NCI-H2107 (cell line): ENCODE measurements around the gene GPN2.
"Not testable (repeated sequence)": the region's sequence is repeated elsewhere in the genome, so short reads cannot be mapped to it uniquely, and the experiment has no call there.

Experiments used
- DNase-seq: peaks from one replicate; lab custom pipeline; 2025; lab: John Stamatoyannopoulos, UW

GPN2 gene

GRCh38 chr1:26900815-26901511, 10.9 kb upstream of the GPN2 start:
- DNase-seq = no peak

DNA sequence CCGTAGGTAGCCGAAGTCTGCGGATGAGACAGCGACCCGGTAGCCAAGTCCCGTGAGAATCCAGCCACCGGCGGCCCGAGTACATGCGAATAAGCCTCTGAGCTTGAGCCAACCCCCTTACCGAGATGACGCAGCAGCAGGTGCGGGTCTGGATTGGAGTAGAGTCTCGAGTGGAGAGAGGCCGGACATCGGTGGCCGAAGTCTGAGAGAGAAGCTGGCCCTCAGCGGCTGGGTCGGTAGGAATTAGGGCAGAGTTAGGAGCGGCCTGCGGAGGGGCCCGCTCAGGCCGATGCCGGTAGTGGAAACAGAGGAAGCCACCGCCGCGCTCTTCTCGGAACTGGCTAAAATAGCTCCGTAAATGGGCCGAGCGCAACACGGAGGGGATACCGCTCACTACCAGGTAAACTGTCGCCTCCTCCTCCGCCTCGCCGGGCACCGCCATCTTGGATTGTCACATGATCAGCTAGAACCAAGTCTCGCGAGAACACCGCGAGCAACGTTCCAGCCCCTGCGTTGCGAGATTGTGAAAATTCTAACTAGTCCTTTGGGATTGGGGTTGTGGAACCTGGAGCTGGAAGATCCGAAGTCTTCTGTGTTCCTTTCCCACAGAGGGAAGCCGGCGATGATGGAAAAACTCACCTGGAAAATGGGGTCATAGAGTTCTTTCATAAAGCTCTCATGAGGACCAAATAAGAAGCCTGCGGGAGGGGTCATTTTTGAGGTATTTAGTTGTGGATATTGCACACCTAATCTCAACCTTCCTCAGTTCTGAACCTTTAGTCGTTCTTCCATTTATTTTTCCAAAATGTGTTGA, 10.1 kb upstream of the GPN2 start, which contains the start of gene GPATCH3:
GPATCH3 (minus strand) TSS at position 467 of the 814 bp plus-strand sequence; CDS start at position 442, 25 bp downstream.
- peak; percentile 96 for DNase-seq

DNA sequence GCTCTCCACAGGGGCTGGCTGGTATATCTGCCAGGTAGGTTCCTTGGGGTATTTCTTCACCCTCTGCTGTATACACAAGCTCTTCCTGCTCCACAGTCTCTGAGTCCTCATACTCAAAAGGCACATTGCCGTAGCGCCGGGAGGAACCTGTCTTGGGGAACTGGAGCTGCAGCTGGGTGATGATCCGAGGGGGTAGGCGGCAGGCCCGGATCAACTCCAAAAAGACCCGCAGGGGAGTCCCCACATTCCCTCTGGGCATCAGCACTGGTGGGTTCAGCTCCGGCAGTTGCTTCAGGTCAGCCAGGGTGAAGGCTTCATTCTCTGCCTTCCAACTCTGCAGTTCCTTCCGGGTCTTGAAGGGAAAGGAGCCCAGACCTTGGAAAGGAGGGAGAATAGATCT, 7.3 kb upstream of the GPN2 start:
- no peak for DNase-seq

- DNase-seq = no peak
Observed at GRCh38 chr1:26894263-26894662, 4.2 kb upstream of the GPN2 start.

DNA sequence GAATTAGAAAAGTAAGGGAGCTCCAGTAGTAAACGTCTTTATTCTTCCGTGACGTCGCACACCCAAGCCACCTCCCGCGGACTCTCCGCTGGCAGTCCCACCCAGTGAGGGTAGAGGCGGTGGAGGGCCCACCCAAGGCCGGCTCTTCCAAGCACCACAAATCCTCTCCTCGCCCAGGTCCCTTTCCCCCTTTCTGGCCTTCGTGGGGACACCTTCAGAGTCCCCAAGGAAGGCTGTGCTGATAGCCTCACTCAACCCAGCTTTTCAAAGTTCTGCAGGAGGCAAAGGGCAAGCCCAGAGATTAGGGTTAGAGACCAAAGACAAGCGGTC, 349 bp upstream of the GPN2 start:
- no peak for DNase-seq

DNA sequence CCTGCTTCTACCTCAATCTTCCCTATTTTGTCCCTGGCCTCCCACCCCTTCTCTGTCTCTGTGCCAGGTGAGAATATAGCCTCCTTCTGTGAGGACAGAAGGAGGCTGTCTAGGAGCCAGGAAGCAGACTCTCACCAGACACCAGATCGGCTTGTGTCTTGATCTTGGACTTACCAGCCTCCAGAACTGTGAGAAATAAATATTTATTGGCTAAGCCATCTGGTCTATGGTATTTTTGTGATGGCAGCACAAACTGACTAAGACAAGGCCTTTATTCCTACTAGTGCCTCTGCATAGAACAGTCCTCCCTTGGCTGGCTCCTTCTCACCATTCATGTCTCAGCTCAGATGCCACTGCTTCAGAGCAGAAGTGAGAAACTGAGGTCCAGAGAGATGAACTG, 1.9 kb downstream of the GPN2 start:
- no peak for DNase-seq

DNA sequence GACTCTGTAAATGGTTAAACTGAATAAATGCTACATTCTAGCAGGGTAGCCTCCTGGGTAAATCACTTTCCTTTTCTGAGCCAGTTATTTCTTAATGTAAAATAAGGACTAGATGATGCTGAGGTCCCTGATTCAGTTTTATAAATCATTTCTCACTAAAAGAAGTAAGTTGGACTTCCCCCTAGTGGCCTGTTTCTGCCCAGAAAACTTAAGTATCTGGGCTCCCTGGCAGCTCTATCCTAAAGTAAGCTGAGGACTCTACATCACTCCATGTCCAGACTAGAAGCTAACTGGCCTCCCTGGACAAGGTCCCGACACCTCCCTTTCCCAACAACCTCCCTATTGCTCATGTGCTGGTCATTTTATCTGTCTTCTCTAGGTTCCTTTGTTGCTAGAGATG, 3.0 kb downstream of the GPN2 start:
- no peak for DNase-seq

- DNase-seq = no peak
Observed at GRCh38 chr1:26882696-26883463, 7.2 kb downstream of the GPN2 start.

DNA sequence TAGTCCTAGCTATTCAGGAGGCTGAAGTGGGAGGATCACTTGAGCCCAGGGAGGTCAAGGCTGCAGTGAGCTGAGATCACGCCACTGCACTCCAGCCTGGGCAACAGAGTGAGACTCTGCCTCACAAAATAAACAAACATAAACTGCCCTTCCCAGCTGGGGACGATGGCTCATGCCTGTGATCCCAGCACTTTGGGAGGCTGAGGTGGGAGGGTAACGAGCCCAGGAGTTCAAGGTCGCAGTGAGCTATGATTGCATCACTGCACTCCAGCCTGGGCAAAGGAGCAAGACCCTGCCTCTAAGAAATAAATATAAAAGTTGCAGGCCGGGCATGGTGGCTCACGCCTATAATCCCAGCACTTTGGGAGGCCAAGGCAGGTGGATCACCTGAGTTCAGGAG, 8.5 kb downstream of the GPN2 start:
- not testable (repeated sequence) for DNase-seq

DNA sequence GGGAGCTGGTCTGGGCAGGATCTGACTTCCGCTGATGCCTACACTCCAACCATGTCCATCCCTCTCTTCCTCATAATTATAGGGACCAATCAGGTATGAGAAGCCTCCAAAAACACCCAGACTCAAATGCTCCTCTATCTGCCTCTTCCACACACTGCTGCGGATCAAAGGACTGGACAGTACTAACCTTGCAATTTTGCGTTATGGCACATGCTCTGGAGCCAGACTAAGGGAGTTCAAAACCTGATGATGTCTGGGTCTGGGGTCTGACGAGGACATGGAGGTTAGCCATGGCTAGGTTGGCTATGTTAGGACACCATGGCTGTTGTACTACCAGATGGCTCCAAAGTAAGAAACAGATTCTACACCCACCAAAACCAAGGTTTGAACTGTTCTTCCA, 10.3 kb downstream of the GPN2 start:
- no peak for DNase-seq

DNA sequence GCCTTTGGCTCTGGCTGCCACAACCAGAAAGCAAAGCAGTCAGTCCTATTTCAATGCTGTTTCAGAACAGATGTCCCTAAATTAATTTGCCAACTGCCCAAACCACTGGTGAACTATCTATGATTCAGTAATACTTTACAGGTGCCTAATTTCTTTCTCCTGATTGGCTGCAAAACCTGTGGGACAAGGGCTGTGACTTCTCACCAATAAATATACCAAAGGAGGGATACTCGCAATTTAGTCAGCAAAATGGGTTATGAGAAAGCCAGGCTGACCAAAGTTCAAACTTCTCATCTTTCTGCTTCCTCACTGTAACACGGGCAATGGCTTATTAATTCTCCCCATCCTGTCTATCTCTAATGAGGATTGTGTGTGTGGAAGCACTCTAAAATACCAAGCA, 12.8 kb downstream of the GPN2 start:
- DNase-seq = no peak

DNA sequence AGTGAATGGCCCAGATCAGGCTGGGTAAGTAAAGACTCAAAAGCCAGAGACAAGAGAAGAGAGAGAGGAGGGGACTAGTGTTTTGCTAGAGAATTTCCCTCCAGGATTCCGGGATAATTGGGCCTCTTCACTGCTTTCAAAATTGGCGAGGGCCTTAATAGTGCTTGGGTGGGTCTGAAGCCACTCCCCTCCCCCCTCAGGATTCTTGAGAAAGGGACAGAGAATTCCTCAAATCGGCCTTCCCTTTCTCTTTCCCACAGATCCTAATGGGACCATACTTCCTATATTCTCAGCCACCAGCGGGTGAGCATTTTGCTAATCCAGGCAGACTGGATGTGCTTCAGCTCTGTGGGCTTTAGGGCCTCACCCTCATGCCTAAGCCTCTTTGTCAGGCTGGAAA, 15.2 kb downstream of the GPN2 start:
- DNase-seq = no peak

DNA sequence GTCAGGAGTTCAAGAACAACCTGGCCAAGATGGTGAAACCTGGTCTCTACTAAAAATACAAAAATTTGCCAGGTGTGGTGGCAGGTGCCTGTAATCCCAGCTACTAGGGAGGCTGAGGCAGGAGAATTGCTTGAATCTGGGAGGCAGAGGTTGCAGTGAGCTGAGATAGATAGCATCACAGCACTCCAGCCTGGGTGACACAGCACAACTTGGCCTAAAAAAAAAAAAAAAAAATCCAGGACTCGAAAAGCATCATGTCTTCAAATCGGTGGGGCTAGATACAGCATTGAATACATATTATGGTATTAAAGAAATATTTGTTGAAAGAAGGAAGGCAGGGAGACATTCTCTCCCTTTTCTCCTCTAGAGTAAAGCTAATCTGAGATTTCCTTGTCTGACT, 17.0 kb downstream of the GPN2 start:
- DNase-seq = not testable (repeated sequence)

DNA sequence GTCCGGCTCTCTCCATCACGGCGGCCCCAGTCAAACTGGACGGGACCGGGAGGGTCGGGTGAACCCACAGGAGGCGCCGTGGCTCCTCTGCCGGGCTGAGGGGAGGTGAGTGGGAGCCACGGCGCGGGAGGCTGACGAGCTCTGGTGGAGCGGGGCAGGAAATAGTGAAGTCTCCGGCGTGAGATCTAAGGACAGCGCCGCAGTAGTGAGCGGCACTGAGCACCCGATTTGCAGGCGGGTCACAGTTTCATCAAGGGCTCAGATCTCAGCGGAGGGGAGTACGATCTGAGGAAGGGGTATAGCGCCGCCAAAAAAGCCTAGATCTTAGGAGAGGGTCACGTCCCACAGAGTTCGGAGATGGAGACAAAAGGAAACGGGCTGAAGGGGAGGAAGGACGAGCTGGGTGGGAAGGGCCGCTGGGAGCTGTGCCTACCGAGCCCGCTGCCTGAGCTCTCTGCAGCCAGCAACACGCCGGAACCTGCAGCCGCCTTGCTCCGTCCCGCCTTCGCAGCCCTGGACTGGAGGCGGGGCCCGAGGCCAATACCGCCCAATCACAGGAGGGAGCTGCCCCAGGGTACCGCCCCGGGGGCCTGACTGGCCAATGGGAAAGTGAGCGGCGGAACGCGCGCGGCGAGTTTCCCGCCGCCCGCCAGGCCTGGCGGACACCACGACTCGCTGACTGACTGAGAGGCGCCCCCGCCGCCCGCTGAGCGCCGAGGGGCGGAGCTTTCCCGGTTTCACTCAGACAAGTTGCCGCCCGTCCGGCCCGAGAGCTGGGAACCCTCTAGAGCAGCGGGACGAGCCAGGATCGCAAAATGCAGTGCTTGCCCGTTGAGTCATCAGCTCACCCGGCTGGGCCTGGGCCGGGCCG, 25.2 kb downstream of the GPN2 start:
- DNase-seq = peak; percentile 98

DNA sequence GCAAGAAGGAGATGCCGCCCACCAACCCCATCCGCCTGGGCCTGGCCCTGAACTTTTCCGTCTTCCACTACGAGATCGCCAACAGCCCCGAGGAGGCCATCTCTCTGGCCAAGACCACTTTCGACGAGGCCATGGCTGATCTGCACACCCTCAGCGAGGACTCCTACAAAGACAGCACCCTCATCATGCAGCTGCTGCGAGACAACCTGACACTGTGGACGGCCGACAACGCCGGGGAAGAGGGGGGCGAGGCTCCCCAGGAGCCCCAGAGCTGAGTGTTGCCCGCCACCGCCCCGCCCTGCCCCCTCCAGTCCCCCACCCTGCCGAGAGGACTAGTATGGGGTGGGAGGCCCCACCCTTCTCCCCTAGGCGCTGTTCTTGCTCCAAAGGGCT, 26.4 kb downstream of the GPN2 start:
- DNase-seq = no peak

DNA sequence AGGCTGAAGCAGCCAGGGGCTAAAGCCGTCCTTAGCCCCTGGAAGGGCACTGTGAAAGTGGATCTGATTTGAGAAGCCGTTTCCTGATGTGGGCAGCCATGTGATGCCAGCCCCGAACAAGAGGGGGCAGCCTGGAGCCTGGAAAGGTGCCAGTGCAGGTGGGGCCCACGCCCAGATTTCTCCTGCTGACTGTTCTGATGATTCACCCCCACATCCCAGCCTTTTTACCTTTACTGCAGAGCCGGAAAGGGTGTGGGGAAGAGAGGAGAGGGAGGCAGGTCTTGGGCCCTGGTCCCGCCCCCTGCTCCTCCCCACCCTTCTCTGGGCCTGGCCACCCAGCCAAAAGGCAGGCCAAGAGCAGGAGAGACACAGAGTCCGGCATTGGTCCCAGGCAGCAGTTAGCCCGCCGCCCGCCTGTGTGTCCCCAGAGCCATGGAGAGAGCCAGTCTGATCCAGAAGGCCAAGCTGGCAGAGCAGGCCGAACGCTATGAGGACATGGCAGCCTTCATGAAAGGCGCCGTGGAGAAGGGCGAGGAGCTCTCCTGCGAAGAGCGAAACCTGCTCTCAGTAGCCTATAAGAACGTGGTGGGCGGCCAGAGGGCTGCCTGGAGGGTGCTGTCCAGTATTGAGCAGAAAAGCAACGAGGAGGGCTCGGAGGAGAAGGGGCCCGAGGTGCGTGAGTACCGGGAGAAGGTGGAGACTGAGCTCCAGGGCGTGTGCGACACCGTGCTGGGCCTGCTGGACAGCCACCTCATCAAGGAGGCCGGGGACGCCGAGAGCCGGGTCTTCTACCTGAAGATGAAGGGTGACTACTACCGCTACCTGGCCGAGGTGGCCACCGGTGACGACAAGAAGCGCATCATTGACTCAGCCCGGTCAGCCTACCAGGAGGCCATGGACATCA, 27.1 kb downstream of the GPN2 start, which contains the start of gene SFN:
SFN (plus strand) TSS at position 369 of the 904 bp plus-strand sequence; CDS start at position 433, 64 bp downstream.
- peak; percentile 62 for DNase-seq

- DNase-seq = no peak
Observed at GRCh38 chr1:26861889-26862378, 28.1 kb downstream of the GPN2 start.

DNA sequence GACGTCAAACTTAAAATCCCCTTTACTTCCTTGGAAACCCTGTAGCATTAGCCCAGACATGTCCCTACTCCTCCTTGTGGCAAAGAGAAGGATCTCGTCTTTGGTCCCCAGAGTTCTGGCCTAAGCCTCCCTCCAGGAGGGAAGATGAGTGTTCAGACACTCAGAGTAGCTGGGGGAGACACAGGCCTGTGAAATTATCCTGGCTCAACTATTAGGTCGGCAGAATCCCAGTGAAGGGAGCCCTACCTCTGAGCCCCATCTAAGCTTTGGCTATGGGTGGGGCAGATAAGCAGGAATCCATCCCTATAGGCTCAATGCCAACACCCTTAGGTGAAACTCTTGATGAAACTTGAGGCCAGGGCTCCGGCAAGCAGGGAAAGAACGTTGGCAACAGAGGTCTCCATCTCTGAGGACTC, 28.8 kb downstream of the GPN2 start:
- DNase-seq = no peak

DNA sequence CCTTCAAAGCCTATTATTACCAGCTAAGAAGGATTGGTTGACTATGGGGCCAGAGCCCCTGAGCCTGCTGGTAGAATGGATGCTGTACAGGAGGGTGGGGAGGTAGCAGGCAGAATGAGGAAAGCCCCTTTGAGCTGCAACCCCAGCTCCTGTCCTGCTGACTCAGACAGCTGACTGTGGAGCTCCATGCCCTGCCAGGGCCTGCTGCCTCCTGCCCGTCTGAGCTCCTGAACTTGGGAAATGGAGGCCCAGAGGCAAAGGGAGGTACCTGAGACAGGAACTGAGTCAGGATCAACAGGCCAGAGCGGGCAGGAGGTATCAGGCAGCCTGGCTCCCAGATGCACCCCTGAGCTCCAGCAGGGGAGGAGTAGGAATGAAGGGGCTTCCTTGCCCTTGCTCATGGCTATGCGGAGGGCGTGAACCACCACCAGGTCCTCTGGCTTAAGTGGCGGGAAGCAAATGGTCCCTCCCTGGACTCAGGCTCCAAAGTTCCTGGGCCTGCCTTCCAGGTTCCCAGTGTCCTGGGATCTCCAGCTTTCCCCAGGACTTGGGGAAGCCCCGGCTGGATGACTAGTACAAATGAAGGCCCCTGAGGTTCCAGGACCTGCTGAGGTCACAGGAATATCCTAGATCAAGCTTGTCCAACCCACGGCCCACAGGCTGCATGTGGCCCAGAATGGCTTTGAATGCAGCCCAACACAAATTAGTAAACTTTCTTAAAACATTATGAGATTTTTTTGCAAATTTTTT, 31.0 kb downstream of the GPN2 start:
- no peak for DNase-seq

- DNase-seq = no peak
Observed at GRCh38 chr1:26858160-26858559, 31.9 kb downstream of the GPN2 start.
